ENCODE data around the gene CHCHD1.
"Not testable (repeated sequence)": the region's sequence is repeated elsewhere in the genome, so short reads cannot be mapped to it uniquely, and the experiment has no call there.

The CHCHD1 gene

GRCh38 chr10:73734796-73735305 lies 47.0 kb upstream of the CHCHD1 start:
- H3K4me2 ChIP-seq, result no peak overlapping the region
- no peak overlapping the region for H3K9ac ChIP-seq
- H3K36me3 ChIP-seq (ENCODE audit: insufficient read depth), result no peaks in the 10 kb centered on the region
- H4K20me1 ChIP-seq (ENCODE audit: insufficient read depth), result no peaks in the 10 kb centered on the region
- H3K4me3 ChIP-seq (IDR thresholded peaks at IDR 0.05; ENCODE audit: insufficient read depth, low read depth, low read length), result no peak overlapping the region
- no peak for TF ChIP-seq CTCF (conservative IDR thresholded peaks at IDR 0.05; ENCODE audit: low read depth, low read length)
- H2AFZ ChIP-seq (ENCODE audit: low read depth), result no peak overlapping the region
- H3K27ac ChIP-seq, result no peak overlapping the region
- H3K27me3 ChIP-seq (ENCODE audit: insufficient read depth, low read depth), result no peaks in the 10 kb centered on the region
- peaks cover 16% of the 10 kb centered on the region for H3K79me2 ChIP-seq (ENCODE audit: insufficient read depth, low read depth)
- peaks cover 8% of the 10 kb centered on the region for H3K4me1 ChIP-seq (ENCODE audit: low read depth, poor library complexity, severe bottlenecking)

GRCh38 chr10:73740501-73741254 lies 41.2 kb upstream of the CHCHD1 start:
- peaks cover 27% of the 10 kb centered on the region for H3K4me1 ChIP-seq (ENCODE audit: low read depth, poor library complexity, severe bottlenecking)
- H3K9ac ChIP-seq; H3K36me3 ChIP-seq (ENCODE audit: insufficient read depth); H3K4me2 ChIP-seq; H4K20me1 ChIP-seq (ENCODE audit: insufficient read depth); H3K4me3 ChIP-seq (IDR thresholded peaks at IDR 0.05; ENCODE audit: insufficient read depth, low read depth, low read length); H2AFZ ChIP-seq (ENCODE audit: low read depth); H3K27ac ChIP-seq; H3K27me3 ChIP-seq (ENCODE audit: insufficient read depth, low read depth): not testable (repeated sequence)
- peaks cover 20% of the 10 kb centered on the region for H3K79me2 ChIP-seq (ENCODE audit: insufficient read depth, low read depth)

GRCh38 chr10:73742454-73742734 lies 39.5 kb upstream of the CHCHD1 start:
- H3K9ac ChIP-seq, result no peak overlapping the region
- no peaks in the 10 kb centered on the region for H4K20me1 ChIP-seq (ENCODE audit: insufficient read depth)
- TF ChIP-seq CTCF (conservative IDR thresholded peaks at IDR 0.05; ENCODE audit: low read depth, low read length), result no peak
- no peak overlapping the region for H3K4me3 ChIP-seq (IDR thresholded peaks at IDR 0.05; ENCODE audit: insufficient read depth, low read depth, low read length)
- no peaks in the 10 kb centered on the region for H3K27me3 ChIP-seq (ENCODE audit: insufficient read depth, low read depth)
- H3K36me3 ChIP-seq (ENCODE audit: insufficient read depth), result no peaks in the 10 kb centered on the region
- H3K27ac ChIP-seq, result no peak overlapping the region
- peaks cover 36% of the 10 kb centered on the region for H3K79me2 ChIP-seq (ENCODE audit: insufficient read depth, low read depth)
- H3K4me1 ChIP-seq (ENCODE audit: low read depth, poor library complexity, severe bottlenecking), result peaks cover 40% of the 10 kb centered on the region
- no peak overlapping the region for H3K4me2 ChIP-seq
- H2AFZ ChIP-seq (ENCODE audit: low read depth), result no peak overlapping the region

- no peak overlapping the region for H3K4me3 ChIP-seq (IDR thresholded peaks at IDR 0.05; ENCODE audit: insufficient read depth, low read depth, low read length)
- peak overlapping the region; percentile 76 for H3K9ac ChIP-seq
- H3K36me3 ChIP-seq (ENCODE audit: insufficient read depth), result no peaks in the 10 kb centered on the region
- TF ChIP-seq CTCF (conservative IDR thresholded peaks at IDR 0.05; ENCODE audit: low read depth, low read length), result no peak
- peak overlapping the region; percentile 83 for H3K4me2 ChIP-seq
- H3K27me3 ChIP-seq (ENCODE audit: insufficient read depth, low read depth), result no peaks in the 10 kb centered on the region
- H3K79me2 ChIP-seq (ENCODE audit: insufficient read depth, low read depth), result peaks cover 38% of the 10 kb centered on the region
- H2AFZ ChIP-seq (ENCODE audit: low read depth), result peak overlapping the region; percentile 76
- H3K4me1 ChIP-seq (ENCODE audit: low read depth, poor library complexity, severe bottlenecking), result peaks cover 40% of the 10 kb centered on the region
- H3K27ac ChIP-seq, result peak overlapping the region; percentile 62
- no peaks in the 10 kb centered on the region for H4K20me1 ChIP-seq (ENCODE audit: insufficient read depth)
These were observed 38.4 kb upstream of the CHCHD1 start for GRCh38 chr10:73743327-73743904.
